Fibroblast of skin of right quadriceps (primary cell): ENCODE measurements around the gene ZBTB8A.
"Not testable (repeated sequence)": the region's sequence is repeated elsewhere in the genome, so short reads cannot be mapped to it uniquely, and the experiment has no call there.

ENCODE experiments used
- DNase-seq: peaks from one replicate; pipeline ENCODE4 v3.0.0-alpha.2; 2013

ZBTB8A gene

GRCh38 chr1:32622806-32623681 is 83.8 kb downstream of the ZBTB8A start:
- no peak for DNase-seq

GRCh38 chr1:32623775-32624174 is 84.5 kb downstream of the ZBTB8A start:
- no peak for DNase-seq

GRCh38 chr1:32626176-32626575 is 86.9 kb downstream of the ZBTB8A start:
- no peak for DNase-seq

- DNase-seq = no peak
Measured at GRCh38 chr1:32627596-32628162, 88.5 kb downstream of the ZBTB8A start.

GRCh38 chr1:32630173-32630572 is 90.9 kb downstream of the ZBTB8A start:
- not testable (repeated sequence) for DNase-seq

- no peak for DNase-seq
Measured at GRCh38 chr1:32632829-32633228, 93.6 kb downstream of the ZBTB8A start.

GRCh38 chr1:32635508-32636277 is 96.5 kb downstream of the ZBTB8A start:
- DNase-seq = no peak

GRCh38 chr1:32636914-32637645 is 97.9 kb downstream of the ZBTB8A start:
- no peak for DNase-seq

- peak; percentile 65 for DNase-seq
Measured at GRCh38 chr1:32639489-32640075, 100.4 kb downstream of the ZBTB8A start.

GRCh38 chr1:32642292-32642827 is 103.1 kb downstream of the ZBTB8A start:
- DNase-seq = not testable (repeated sequence)

GRCh38 chr1:32644426-32644825 is 105.2 kb downstream of the ZBTB8A start:
- no peak for DNase-seq

- DNase-seq = no peak
Measured at GRCh38 chr1:32647308-32648134, 108.3 kb downstream of the ZBTB8A start.

- peak; percentile 93 for DNase-seq
Measured at GRCh38 chr1:32650248-32650751, 111.1 kb downstream of the ZBTB8A start, which contains the start of gene ZBTB8OS. Gene ZBTB8OS (minus strand): TSS chr1:32650550. CDS start chr1:32650529, 21 bp downstream.

- DNase-seq = peak; percentile 98
Measured at GRCh38 chr1:32650752-32651460, 111.7 kb downstream of the ZBTB8A start, which contains the start of gene RBBP4. Gene RBBP4 (plus strand): TSS chr1:32651208. CDS start chr1:32651307, 99 bp downstream.

GRCh38 chr1:32651461-32652073 is 112.3 kb downstream of the ZBTB8A start:
- DNase-seq = no peak

- no peak for DNase-seq
Measured at GRCh38 chr1:32652244-32652962, 113.2 kb downstream of the ZBTB8A start.
